HG02870 (cell line): Measurements from ENCODE around the gene GNG3.
"Not testable (repeated sequence)": the region's sequence is repeated elsewhere in the genome, so short reads cannot be mapped to it uniquely, and the experiment has no call there.

Experiments
- ATAC-seq: cut with Tn5 transposase; IDR thresholded peaks from one replicate; pipeline ENCODE4 v1.9.1; 2021; ENCODE audit warnings: mild to moderate bottlenecking, moderate library complexity; ENCODE audit not compliant: unreplicated experiment

Gene GNG3

DNA sequence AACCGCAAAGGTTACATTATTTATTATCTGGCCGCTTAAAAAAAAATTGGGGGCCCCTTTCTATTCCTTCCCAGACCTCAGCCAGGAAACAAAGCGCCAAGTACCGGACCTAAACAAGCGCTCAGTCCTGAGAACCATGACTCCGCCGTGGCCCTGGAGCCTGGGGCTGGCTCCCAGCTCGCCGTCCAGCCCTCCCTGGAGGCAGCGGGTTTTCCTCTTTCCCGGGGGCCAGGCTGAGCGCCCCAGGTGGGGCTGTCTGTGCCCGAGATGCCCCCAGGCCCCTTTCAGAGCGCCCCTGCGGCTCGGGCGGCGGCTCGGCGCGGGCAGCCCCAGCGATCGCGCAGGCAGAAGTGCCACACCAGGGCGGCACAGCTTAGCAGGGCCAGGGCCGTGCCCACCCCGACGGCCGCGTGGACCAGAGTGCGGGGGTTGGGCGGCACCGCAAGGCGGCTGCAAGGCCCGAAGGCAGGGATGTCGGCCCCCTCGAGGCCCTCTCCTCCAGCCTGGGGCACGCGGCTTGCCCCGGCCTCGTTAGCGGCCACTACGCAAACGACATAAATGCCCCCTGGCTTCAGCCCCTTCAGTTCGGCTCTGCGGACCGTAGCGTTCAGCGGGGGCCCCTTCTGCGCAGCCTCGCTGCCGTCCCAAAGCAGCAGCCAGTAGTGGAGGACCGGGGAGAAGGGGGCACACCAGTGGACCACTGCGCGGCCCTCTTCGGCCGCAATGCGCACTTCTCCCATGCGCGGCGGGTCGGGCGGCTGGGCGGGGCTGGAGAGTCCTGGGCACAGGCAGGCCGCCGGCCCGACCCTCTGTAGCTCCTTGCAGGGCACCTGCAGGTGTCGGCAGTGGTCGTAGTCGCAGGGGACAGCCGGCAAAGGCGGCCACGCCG, 19.7 kb upstream of the GNG3 start:
- ATAC-seq, result no peak

DNA sequence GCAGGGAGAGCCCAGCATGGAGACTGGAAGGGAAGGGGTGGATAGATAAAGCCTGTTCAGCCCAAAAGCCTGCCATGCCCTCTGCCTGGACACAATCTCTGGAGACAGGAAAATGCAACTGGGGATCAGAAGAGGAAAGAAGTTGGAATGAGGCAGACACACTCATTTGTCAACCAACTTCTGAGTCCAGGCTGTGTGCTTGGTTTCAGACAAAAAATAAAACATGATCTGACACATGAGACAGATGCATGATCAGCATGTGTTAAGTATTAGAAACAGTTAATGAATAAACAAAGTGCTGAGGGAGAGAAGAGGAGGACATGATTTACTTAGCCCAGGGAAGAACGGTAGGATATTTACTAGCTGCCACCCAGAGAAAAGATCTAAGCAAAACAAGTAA, 19.0 kb upstream of the GNG3 start:
- no peak for ATAC-seq

DNA sequence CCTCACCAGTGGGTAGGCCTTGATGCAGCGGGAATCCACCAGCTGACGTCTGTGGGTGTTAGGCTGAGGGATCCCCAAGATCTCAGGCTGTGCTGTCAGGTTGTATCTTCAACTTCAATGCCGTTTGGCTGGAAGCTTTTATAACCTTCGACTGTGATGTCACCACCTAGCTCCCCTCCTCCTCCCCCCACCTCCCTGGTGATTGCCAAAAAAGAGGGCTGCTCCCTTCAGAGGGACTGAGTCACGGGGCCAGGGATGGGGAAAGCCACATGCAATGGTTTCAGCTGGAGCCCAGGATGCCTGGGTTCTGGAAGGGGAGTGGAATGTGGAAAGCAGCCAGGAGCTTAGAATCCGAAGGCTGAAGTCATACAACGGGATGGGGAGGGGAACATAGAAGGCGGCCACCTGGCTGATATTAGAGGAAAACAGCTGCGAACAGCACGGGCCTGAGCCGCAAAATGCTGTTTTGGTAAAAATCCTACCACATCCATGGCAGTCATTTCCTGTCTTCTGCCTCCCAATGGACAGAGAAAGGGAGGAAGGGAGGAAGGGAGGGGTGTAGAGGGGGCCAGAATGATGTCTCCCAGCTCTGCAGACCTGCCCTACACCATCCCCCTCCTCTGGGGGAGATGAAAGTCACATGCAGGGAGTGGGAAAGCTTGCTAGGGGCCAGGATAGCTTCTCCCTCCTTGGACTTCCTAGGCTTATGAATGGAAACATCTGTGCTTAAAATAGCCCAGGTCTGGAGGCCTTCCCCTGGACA, 17.9 kb upstream of the GNG3 start, which contains the start of gene LRRN4CL:
Gene LRRN4CL (minus strand): TSS at position 110 of the 763 bp plus-strand sequence. CDS start 1,022 bp downstream, outside the sequence.
- no peak for ATAC-seq

DNA sequence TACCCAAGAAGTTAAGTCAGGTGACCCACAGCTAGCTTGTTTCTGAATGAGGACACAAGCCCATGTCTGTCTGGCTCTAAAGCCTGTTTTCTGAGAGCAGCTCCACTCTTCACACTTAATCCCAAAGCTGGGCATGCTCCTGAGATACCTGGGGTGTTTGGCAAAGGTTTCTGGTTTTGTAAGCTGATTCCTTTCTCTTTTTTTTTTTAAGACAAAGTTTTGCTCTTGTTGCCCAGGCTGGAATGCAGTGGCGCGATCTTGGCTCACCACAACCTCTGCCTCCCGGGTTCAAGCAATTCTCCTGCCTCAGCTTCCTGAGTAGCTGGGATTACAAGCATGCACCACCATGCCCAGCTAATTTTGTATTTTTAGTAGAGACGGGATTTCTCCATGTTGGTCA, 13.9 kb upstream of the GNG3 start:
- not testable (repeated sequence) for ATAC-seq

DNA sequence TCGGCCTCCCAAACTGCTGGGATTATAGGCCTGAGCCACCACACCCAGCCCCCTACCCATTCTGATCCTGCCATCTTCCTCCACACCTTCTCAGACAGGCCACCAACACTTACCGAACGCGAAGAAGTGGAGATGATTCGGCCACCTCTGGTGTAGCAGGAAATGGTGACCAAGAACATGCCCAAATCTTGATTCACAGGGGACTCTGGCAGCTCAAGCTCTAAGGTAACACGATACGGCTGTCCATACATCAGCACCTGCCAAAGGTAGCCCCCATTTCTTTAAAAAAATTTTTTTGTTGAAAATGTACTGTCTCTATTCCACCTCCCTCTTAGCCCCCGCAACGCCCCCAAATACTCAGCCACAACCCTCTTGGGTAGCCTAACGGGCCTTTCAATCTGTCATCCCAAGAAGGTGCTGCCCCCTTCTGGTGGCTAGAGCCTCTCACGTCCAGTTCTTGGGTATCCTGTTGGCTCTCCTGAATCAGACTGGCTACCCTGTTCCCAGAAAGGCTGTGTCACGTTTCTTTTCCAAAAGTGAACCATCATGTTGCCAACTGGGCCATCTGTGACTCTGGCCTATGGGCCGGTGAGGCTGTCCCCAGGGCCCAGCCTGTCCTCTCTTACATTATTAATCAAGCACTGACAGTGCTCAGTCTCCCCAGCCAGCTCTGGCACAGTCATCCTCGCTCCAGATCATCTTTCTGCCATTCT, 12.9 kb upstream of the GNG3 start:
- ATAC-seq, result no peak

DNA sequence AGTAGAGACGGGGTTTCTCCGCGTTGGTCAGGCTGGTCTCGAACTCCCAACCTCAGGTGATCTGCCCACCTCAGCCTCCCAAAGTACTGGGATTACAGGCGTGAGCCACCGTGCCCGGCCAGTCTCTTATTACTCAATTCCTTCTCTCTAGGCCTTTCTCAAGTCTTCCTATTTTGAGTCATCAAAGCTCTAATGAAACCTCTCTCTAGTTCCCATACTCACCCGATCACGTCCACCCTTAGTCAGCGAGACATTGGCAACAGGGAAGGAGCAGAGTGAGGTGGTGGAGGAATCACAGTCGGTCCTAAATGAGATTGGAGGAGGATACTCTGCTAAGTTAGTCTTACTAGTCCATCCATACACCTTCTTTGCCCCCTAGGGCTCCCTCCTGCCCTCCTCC, 5.2 kb upstream of the GNG3 start:
- ATAC-seq, result no peak

DNA sequence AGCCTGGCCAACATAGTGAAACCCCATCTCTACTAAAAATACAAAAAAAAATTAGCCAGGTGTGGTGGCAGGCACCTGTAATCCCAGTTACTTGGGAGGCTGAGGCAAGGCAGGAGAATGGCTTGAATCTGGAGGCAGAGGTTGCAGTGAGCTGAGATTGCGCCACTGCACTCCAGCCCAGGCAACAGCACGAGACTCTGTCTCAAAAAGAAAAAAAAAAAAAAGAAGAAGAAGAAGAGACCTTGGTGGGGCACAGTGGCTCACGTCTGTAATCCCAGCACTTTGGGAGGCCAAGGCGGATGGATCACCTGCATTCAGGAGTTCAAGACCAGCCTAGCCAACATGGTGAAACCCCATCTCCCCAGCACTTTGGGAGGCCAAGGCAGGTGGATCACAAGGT, 3.6 kb upstream of the GNG3 start:
- ATAC-seq, result not testable (repeated sequence)

DNA sequence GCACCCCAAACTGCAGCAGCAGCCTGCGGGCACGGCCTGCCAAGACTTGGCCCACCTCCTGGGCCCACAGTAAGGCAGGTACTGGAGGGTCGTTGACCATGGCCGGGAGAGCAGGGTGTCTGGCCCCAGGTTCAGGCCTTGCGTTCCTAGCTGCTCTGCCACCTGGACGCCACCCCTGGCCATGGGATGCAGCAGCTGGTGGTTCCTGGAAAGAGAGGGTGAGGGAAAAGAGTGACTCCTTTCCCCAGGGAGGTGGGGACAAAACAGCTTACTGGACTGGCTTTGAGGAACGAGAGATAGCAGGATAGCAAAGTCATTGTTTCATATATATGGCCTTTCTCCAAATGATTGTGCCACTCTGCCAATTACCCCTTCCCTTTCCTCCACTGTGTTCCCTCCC, 2.1 kb upstream of the GNG3 start:
- ATAC-seq, result no peak

DNA sequence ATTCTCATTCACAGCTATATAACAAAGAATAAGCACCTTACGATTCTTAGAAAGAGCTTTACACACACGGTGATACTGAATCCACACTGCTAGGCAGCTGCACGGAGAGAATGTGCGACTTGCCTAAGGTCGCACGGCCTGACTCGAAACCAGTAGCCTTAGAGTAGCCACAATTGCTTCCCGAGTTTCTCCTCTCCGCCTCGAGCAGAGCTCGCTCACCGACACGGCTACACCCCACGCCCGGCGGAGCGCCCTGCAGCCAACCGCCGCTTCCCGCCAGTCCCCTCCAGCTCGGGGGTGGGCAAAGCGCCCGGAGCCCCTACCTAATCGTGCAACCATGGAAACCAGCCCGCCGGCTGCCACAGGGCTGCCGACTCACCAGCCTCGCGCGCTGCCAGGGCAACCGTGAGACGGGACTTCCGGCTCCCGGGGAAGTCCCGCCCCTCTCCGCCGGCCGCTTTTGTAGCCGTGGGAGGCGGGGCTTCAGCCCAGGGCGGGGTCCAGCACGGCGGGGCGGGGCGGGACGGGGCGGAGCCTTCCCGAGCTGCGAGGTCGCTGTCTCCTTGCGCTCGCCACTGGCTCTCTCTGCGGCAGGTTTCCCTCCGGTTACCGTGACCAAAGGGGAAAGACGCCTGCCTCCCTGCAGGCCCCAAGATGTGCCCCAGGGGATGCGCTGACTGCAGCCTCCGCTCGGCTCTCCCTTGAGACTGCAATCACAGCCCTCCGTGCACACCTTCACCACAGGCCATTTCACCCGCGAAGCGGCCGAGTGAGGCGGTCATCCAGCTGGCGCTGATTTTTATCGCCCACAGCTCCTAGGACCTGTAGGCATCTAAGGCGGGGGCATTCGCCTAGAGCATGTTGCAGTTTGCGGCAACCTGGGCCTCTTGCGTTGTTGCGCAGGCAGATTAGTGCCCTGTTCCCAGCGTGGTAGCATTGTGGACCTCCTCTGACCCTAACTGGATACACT, 1.3 kb upstream of the GNG3 start:
- no peak for ATAC-seq

DNA sequence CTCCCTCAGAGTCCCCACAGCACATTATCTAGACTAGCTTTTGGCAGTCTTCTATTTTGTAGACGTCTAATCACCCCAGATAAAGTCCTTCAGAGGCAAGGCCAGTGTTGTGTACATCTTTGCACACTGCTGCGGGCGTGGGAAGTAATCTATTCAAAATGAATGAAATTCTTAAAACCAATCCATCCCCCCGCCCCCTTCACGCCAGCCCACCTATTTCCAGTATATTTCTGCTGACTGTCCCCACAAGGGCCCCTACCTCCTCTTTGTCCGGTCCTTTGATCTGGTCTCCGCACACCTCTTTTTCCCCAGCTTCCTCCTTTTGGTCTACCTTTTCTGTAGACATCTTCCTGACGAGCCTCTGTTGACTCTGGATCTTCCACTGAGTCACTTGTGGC, 627 bp upstream of the GNG3 start:
- ATAC-seq, result no peak

DNA sequence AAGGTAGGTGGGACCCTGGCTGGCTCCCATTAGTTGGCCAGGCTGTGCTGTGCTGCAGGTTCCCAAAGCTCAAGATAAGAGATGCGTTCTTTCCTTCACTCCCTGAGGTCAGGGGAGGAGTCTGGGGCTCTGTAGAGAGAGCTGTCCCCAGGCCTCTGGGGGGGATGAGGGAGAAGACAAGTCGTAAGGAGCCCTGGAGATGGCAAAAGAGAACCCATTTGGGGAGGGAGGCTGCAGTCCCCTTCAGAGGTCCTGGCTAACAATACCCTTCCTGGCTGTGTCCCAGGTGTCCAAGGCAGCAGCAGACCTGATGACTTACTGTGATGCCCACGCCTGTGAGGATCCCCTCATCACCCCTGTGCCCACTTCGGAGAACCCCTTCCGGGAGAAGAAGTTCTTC, 916 bp downstream of the GNG3 start:
- no peak for ATAC-seq

DNA sequence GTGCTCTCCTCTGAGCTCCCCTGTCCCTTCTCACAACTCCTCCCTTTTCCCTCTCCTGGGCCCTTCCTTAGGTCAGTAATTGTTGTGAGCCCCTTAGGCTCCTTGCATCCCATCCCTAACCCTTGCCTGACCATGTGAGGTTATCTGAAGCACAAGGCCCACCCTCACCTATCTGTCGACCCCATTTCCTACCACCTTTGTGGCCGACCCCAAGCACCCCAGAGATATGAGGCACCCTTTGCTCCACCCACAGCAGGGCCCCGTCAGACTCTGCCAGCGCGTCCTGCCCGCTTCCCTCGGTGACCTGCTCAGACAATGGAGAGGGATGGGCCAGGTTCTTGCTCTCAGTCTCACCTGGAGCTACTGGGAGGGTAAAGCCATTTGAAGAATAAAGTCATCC, 1.3 kb downstream of the GNG3 start:
- no peak for ATAC-seq

DNA sequence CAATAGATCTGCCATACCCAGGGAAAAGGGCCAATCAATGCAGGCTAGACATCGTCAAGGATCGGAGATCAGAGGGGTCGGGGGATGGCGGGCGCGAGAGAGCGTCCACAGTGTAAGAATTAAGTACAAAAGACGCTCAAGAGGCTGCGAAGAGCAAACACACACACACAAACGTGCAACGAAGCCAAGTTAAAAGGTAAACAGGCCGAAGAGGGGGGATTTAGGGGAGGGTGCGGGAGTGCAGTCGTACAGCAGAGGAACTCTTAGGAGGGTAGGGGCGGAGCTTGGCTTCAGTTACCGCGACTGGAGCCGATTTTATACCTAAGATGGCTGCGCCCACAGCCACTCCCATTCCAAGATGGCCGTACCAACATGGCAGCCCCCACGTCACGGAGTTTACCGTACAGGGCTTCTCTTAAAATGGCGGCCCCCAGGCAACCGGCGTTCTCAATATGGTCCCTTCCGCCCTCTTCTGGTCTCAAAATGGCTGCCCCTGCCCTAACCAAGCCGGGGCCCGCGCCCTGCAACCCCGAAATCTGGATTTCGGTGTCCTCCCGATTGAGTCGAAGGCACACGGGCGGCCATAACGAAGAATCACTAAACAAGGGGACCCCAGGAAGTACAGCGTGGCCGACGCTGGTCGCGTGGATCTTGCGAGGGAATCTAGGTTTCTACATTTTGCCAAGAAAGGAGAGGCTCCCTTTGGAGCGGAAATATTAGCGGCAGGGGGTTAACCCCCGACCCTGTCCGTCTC, 1.9 kb downstream of the GNG3 start:
- ATAC-seq, result peak; percentile 72

DNA sequence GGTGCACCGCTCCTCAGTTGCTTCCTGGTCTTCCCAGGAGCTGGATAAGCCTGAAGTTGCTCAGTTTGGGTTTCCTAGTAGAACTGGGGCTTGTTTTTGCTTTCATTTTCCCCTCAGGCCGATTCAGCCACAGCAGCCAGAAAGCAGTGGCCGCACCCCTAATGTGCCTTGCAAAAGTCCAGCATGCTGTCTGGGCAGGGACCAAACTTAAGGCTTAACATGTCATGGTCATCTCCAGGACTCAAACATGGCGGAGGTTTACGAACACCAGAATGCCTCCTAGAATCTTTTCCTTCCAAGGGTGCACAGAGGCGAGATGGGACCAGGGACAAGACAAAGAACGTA, 2.5 kb downstream of the GNG3 start:
- no peak for ATAC-seq

DNA sequence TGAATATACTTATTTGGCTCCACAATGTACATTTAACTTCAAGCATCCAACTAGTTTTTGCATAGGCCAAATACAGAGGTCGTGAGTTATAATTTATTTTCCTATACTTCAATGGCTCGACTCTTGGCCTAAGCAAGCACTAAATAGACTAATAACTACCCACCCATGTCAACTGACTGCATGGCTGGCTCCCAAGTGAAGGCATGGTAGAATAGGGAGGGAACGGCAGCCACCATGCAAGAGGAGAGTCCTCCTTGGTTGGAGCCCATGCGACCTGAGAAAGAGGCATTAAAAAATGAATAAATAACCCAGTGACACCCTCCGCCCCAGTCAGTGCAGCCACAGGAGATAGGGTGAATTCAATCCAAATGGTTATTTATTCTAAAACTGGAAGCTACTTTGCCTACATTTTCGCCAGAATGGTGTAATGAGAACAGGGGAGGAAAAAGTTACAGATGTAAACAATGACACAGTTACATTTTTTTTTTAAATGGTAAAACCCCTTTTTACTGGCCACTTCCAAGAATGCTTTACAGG, 4.9 kb downstream of the GNG3 start:
- no peak for ATAC-seq

DNA sequence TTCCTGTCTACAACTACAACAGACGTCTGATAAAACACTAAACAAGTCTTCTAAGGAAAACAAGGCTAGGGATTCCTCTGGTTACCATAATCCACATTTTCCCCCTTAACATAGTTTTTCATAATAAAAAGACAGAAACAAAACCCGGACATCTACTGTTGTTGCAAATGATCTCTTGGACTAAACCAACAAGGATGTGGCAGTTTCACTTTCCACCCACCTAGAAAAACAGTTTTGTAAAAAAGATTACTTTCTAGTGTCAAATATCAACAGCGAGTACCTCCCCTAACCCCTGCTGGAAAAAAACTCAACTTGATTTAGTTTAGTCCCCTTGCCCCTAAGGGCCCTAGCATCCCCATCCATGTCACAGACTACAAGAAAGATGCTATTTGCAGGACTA, 5.4 kb downstream of the GNG3 start:
- no peak for ATAC-seq

DNA sequence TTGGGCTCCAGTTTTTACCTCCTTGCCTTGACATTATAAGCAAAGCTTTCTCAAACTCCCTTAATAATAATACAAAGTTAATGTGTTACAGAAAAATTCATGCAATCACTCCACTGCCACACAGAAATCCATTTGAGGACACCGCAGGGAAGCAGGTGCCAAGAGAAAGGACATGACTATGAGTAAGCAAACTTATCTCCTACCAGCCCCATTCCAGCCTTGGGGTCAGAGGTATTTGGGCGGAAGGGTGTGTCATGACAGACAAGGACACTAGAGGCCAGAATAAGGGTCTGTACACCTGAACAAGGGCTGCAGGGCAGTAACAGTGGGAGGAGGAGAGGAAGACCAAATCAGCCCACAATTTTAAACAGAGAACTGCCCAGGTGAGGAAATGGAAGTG, 5.9 kb downstream of the GNG3 start:
- ATAC-seq, result no peak

DNA sequence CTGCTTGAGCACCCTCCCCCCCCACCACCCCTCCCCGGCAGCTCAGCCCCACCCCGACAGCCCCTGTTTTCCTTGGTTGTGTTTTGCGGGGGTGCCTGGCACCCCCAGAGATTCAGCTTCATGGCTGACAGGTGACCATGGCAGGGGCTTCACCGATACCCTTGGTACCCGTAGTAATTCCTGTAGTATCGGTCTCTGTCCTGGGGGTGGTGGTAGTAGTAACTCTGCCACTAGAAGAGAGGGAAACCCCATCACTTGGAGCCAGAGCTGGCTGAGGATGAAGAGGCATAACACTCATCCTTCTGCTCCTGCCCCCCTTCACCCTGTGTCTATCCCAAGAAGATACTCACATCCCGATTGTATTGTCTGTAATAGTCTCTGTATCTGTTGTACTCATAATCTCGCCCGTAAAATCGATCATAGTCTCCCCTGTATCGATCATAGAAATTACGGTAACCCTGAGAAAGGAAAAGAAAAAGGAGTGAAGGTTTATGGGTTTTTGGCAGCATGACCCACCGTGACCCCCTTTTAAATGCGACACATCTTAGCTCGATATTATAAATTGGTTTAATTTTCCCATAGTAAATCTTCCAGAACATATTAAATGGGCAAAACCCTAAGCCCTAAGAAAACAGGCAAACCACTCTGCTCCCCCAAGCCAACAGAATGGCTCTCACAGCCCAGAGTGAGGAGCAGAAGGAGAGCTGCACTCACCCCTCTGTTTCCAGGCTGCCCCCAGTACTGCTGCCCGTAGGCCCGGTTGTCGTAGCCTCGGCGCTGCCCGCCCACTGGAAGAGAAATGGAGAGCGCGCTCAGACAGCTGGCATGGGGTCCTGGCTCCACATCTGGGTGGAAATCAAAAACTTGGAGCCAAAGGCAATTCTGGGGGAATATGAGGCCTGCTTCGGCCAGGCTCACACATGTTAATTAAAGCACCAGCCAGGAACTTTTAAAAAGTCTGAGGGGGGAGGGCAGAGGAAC, 8.0 kb downstream of the GNG3 start:
- no peak for ATAC-seq
